ENCODE results near the gene HTR1A. TPM values are rescaled to one million over a fixed set of nuclear protein-coding genes. Genes with fewer than 3 reads are reported as not detected.

The HTR1A gene
- total RNA-seq, 1 donor from 2014 or later = not detected

GRCh38 chr5:63963080-63963735 is 963 bp upstream of the HTR1A start:
- H3K4me3 Mint-ChIP-seq = no peak overlapping the region
- peaks cover 35% of the 10 kb centered on the region for H3F3A ChIP-seq (ENCODE audit: low read depth)
- H3K27ac Mint-ChIP-seq = no peak overlapping the region
- peak overlapping the region; percentile 45 for H3K4me3 ChIP-seq
- no peaks in the 10 kb centered on the region for H3K36me3 Mint-ChIP-seq
- H3K27ac ChIP-seq = no peak overlapping the region
- no peaks in the 10 kb centered on the region for H3K9me3 ChIP-seq (ENCODE audit: low read depth)
- H4K20me1 ChIP-seq (ENCODE audit: low read depth) = peaks cover 8% of the 10 kb centered on the region
- peak; percentile 95 for DNase-seq (ENCODE audit: low spot score)
- H3K4me1 ChIP-seq = peaks cover 17% of the 10 kb centered on the region
- peaks cover 28% of the 10 kb centered on the region for H3K27me3 Mint-ChIP-seq (ENCODE audit: insufficient read depth, low read depth)
- H3K4me2 ChIP-seq = peak overlapping the region; percentile 82
- TF ChIP-seq EZH2phosphoT487 (IDR thresholded peaks at IDR 0.05) = no peak
- peak; percentile 94 for TF ChIP-seq CTCF (IDR thresholded peaks at IDR 0.05)
- TF ChIP-seq EZH2 (IDR thresholded peaks at IDR 0.05) = no peak
- H3K36me3 ChIP-seq = no peaks in the 10 kb centered on the region
- no peak overlapping the region for H2AFZ ChIP-seq (replicated peaks)
- H3K27me3 ChIP-seq = peaks cover 36% of the 10 kb centered on the region
- no peaks in the 10 kb centered on the region for H3K79me2 ChIP-seq (ENCODE audit: low read depth)
- no peak overlapping the region for H3K9ac ChIP-seq
- peaks cover 15% of the 10 kb centered on the region for H3K4me1 Mint-ChIP-seq
- H3K9me3 Mint-ChIP-seq = peaks cover 9% of the 10 kb centered on the region

GRCh38 chr5:63961598-63962161 is 565 bp downstream of the HTR1A start:
- no peak overlapping the region for H3K4me3 Mint-ChIP-seq

GRCh38 chr5:63961125-63961597 is 1.1 kb downstream of the HTR1A start:
- H2AFZ ChIP-seq (replicated peaks) = no peak overlapping the region
- H3K4me2 ChIP-seq = peak overlapping the region; percentile 82
- peak overlapping the region; percentile 14 for H3K4me3 Mint-ChIP-seq
- no peaks in the 10 kb centered on the region for H3K79me2 ChIP-seq (ENCODE audit: low read depth)
- TF ChIP-seq EZH2phosphoT487 (IDR thresholded peaks at IDR 0.05) (no peak), CTCF (IDR thresholded peaks at IDR 0.05) (no peak)
- peak overlapping the region; percentile 45 for H3K4me3 ChIP-seq
- peaks cover 53% of the 10 kb centered on the region for H3F3A ChIP-seq (ENCODE audit: low read depth)
- no peaks in the 10 kb centered on the region for H3K36me3 Mint-ChIP-seq
- H3K36me3 ChIP-seq = no peaks in the 10 kb centered on the region
- H3K27ac Mint-ChIP-seq = no peak overlapping the region
- H3K27ac ChIP-seq = no peak overlapping the region
- no peak overlapping the region for H3K9ac ChIP-seq
- H3K4me1 ChIP-seq = peaks cover 38% of the 10 kb centered on the region
- DNase-seq (ENCODE audit: low spot score) = no peak
- peaks cover 36% of the 10 kb centered on the region for H3K27me3 ChIP-seq
- H3K9me3 Mint-ChIP-seq = peaks cover 9% of the 10 kb centered on the region
- no peaks in the 10 kb centered on the region for H3K9me3 ChIP-seq (ENCODE audit: low read depth)
- H4K20me1 ChIP-seq (ENCODE audit: low read depth) = peaks cover 8% of the 10 kb centered on the region
- peaks cover 17% of the 10 kb centered on the region for H3K4me1 Mint-ChIP-seq
- peaks cover 28% of the 10 kb centered on the region for H3K27me3 Mint-ChIP-seq (ENCODE audit: insufficient read depth, low read depth)

More at GRCh38 chr5:63961598-63962161, 565 bp downstream of the HTR1A start:
- peaks cover 28% of the 10 kb centered on the region for H3K27me3 Mint-ChIP-seq (ENCODE audit: insufficient read depth, low read depth)
- peaks cover 32% of the 10 kb centered on the region for H3K4me1 ChIP-seq
- H2AFZ ChIP-seq (replicated peaks) = peak overlapping the region; percentile 85
- TF ChIP-seq CTCF (IDR thresholded peaks at IDR 0.05) = no peak
- TF ChIP-seq EZH2 (IDR thresholded peaks at IDR 0.05) = no peak
- TF ChIP-seq EZH2phosphoT487 (IDR thresholded peaks at IDR 0.05) = no peak
- peak overlapping the region; percentile 82 for H3K4me2 ChIP-seq
- no peaks in the 10 kb centered on the region for H3K36me3 ChIP-seq
- H3K9me3 Mint-ChIP-seq = peaks cover 9% of the 10 kb centered on the region
- no peaks in the 10 kb centered on the region for H3K79me2 ChIP-seq (ENCODE audit: low read depth)
- peaks cover 36% of the 10 kb centered on the region for H3K27me3 ChIP-seq
- no peak overlapping the region for H3K27ac ChIP-seq
- H3K9ac ChIP-seq = no peak overlapping the region
- H4K20me1 ChIP-seq (ENCODE audit: low read depth) = peaks cover 8% of the 10 kb centered on the region
- H3K9me3 ChIP-seq (ENCODE audit: low read depth) = no peaks in the 10 kb centered on the region
- peaks cover 49% of the 10 kb centered on the region for H3F3A ChIP-seq (ENCODE audit: low read depth)
- H3K27ac Mint-ChIP-seq = no peak overlapping the region
- H3K36me3 Mint-ChIP-seq = no peaks in the 10 kb centered on the region
- peak overlapping the region; percentile 45 for H3K4me3 ChIP-seq
- peak; percentile 75 for DNase-seq (ENCODE audit: low spot score)
- peaks cover 17% of the 10 kb centered on the region for H3K4me1 Mint-ChIP-seq
